ENCODE measurements around the gene HCAR2. TPM values are rescaled to one million over a fixed set of nuclear protein-coding genes. Genes with fewer than 3 reads are reported as not detected.
A peak's percentile ranks its signal among the peaks of the same experiment; 100 is the strongest.

HCAR2 gene
- total RNA-seq, 1 donor from 2014 or later: not detected

GRCh38 chr12:122743895-122744525 is 40.9 kb upstream of the HCAR2 start:
- no peaks in the 10 kb centered on the region for H3K27me3 Mint-ChIP-seq (ENCODE audit: low read depth)

GRCh38 chr12:122740351-122740750 is 37.2 kb upstream of the HCAR2 start:
- H3K9me3 Mint-ChIP-seq: no peaks in the 10 kb centered on the region
- no peak overlapping the region for H3K4me3 Mint-ChIP-seq
- H3K27me3 Mint-ChIP-seq (ENCODE audit: low read depth): no peaks in the 10 kb centered on the region
- no peaks in the 10 kb centered on the region for H3K36me3 Mint-ChIP-seq (ENCODE audit: low read depth)
- no peak for TF ChIP-seq CTCF (conservative IDR thresholded peaks at IDR 0.05)
- H3K27ac Mint-ChIP-seq (ENCODE audit: unreplicated experiment): peak overlapping the region; percentile 51
- no peaks in the 10 kb centered on the region for H3K4me1 Mint-ChIP-seq
- DNase-seq (ENCODE audit: low read depth, low spot score): no peak

More at GRCh38 chr12:122743895-122744525, 40.9 kb upstream of the HCAR2 start:
- no peak for DNase-seq (ENCODE audit: low read depth, low spot score)
- Mint-ChIP-seq H3K9me3 (no peaks in the 10 kb centered on the region), H3K27ac (ENCODE audit: unreplicated experiment) (no peak overlapping the region), H3K4me3 (no peak overlapping the region), H3K36me3 (ENCODE audit: low read depth) (no peaks in the 10 kb centered on the region), H3K4me1 (no peaks in the 10 kb centered on the region)
- TF ChIP-seq CTCF (conservative IDR thresholded peaks at IDR 0.05): no peak

- Mint-ChIP-seq H3K36me3 (ENCODE audit: low read depth) (no peaks in the 10 kb centered on the region), H3K27me3 (ENCODE audit: low read depth) (no peaks in the 10 kb centered on the region), H3K9me3 (no peaks in the 10 kb centered on the region), H3K4me1 (no peaks in the 10 kb centered on the region), H3K27ac (ENCODE audit: unreplicated experiment) (no peak overlapping the region), H3K4me3 (no peak overlapping the region)
- no peak for DNase-seq (ENCODE audit: low read depth, low spot score)
- no peak for TF ChIP-seq CTCF (conservative IDR thresholded peaks at IDR 0.05)
Observed at GRCh38 chr12:122738571-122738970, 35.4 kb upstream of the HCAR2 start.

- no peak for DNase-seq (ENCODE audit: low read depth, low spot score)
- no peaks in the 10 kb centered on the region for H3K4me1 Mint-ChIP-seq
- no peaks in the 10 kb centered on the region for H3K9me3 Mint-ChIP-seq
- no peaks in the 10 kb centered on the region for H3K36me3 Mint-ChIP-seq (ENCODE audit: low read depth)
- H3K4me3 Mint-ChIP-seq: no peak overlapping the region
- H3K27me3 Mint-ChIP-seq (ENCODE audit: low read depth): no peaks in the 10 kb centered on the region
- no peak for TF ChIP-seq CTCF (conservative IDR thresholded peaks at IDR 0.05)
- H3K27ac Mint-ChIP-seq (ENCODE audit: unreplicated experiment): no peak overlapping the region
Observed at GRCh38 chr12:122732611-122733010, 29.5 kb upstream of the HCAR2 start.

- no peak for TF ChIP-seq CTCF (conservative IDR thresholded peaks at IDR 0.05)
- peak overlapping the region; percentile 53 for H3K27ac Mint-ChIP-seq (ENCODE audit: unreplicated experiment)
- no peaks in the 10 kb centered on the region for H3K9me3 Mint-ChIP-seq
- no peaks in the 10 kb centered on the region for H3K36me3 Mint-ChIP-seq (ENCODE audit: low read depth)
- no peaks in the 10 kb centered on the region for H3K27me3 Mint-ChIP-seq (ENCODE audit: low read depth)
- no peaks in the 10 kb centered on the region for H3K4me1 Mint-ChIP-seq
- H3K4me3 Mint-ChIP-seq: no peak overlapping the region
- no peak for DNase-seq (ENCODE audit: low read depth, low spot score)
Observed at GRCh38 chr12:122732170-122732569, 29.0 kb upstream of the HCAR2 start.

Measured in neural crest cell (in vitro differentiated cells).